NCI-H146 (cell line): ENCODE results near the gene HNRNPA1L2.
"Not testable (repeated sequence)": the region's sequence is repeated elsewhere in the genome, so short reads cannot be mapped to it uniquely, and the experiment has no call there.

Experiments used
- DNase-seq: peaks from one replicate; lab custom pipeline; 2025; lab: John Stamatoyannopoulos, UW

The HNRNPA1L2 gene

GRCh38 chr13:52646967-52647366 is 4.7 kb downstream of the HNRNPA1L2 start:
- no peak for DNase-seq

GRCh38 chr13:52650731-52651130 is 8.5 kb downstream of the HNRNPA1L2 start:
- DNase-seq = no peak

- no peak for DNase-seq
These were observed 9.6 kb downstream of the HNRNPA1L2 start for GRCh38 chr13:52651897-52652195.

- DNase-seq = peak; percentile 99
These were observed 10.2 kb downstream of the HNRNPA1L2 start, which contains the start of gene SUGT1 for GRCh38 chr13:52652196-52652979. SUGT1 (plus strand) TSS chr13:52652836; CDS start chr13:52652921, 85 bp downstream.

- DNase-seq = peak; percentile 76
These were observed 10.7 kb downstream of the HNRNPA1L2 start for GRCh38 chr13:52652980-52653303.

- no peak for DNase-seq
These were observed 17.1 kb downstream of the HNRNPA1L2 start for GRCh38 chr13:52659340-52659739.

- no peak for DNase-seq
These were observed 22.0 kb downstream of the HNRNPA1L2 start for GRCh38 chr13:52664272-52664671.

- peak; percentile 19 for DNase-seq
These were observed 23.1 kb downstream of the HNRNPA1L2 start for GRCh38 chr13:52665325-52665724.

- no peak for DNase-seq
These were observed 27.4 kb downstream of the HNRNPA1L2 start for GRCh38 chr13:52669677-52670076.

GRCh38 chr13:52670726-52671125 is 28.5 kb downstream of the HNRNPA1L2 start:
- no peak for DNase-seq

GRCh38 chr13:52673465-52673864 is 31.2 kb downstream of the HNRNPA1L2 start:
- no peak for DNase-seq

- no peak for DNase-seq
These were observed 35.6 kb downstream of the HNRNPA1L2 start for GRCh38 chr13:52677823-52678222.

- not testable (repeated sequence) for DNase-seq
These were observed 43.6 kb downstream of the HNRNPA1L2 start for GRCh38 chr13:52685806-52686205.

- no peak for DNase-seq
These were observed 44.1 kb downstream of the HNRNPA1L2 start for GRCh38 chr13:52686376-52686775.
